Hematopoietic multipotent progenitor cell treated with erythropoietin and hydrocortisone succinate and interleukin-3 and kit ligand, for 8 days (in vitro differentiated cells): Measurements from ENCODE around the gene POU2AF3.

Source experiments
- DNase-seq: peaks from one replicate; pipeline ENCODE4 v3.0.0-alpha.2; 2015

The POU2AF3 gene

GRCh38 chr11:111329306-111330204 lies 31.2 kb downstream of the POU2AF3 start:
- DNase-seq: no peak

- DNase-seq: no peak
These were observed 32.0 kb downstream of the POU2AF3 start for GRCh38 chr11:111330234-111330893.

DNA sequence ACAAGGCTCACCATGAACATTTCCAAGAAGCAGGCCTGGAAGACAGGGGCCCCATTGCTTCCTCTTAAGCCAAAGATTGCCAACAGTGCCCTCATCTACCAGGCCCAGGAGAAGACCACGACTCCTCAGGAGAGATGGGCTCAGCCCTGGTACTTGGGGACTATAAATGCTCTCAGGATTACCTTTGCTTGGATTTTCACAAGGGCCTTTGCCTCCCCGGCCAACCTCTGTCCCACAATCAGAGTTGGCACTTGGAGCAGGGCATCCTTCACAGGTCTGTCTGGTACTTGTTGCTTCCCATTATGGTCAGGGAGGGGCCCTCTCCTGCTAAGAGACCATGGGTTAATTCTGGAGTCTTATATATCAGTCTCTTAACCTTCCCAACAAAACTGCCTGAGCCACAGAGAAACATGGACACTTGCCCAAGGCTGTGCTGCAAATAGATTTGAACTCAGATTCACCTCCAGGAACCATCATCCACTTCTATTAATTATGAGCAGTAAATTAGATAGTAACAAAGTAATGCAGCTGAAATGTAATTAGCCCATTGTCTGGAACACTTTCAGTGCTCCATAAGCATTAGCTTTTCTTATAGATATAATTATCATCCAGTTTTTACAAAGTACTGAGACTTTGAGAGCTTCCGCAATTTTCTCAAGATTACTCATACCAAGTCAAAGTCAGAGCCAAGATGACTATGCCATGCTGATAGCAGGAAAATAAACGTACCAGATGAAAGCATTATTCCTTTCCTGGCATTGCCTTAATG lies 33.5 kb downstream of the POU2AF3 start:
- no peak for DNase-seq

DNA sequence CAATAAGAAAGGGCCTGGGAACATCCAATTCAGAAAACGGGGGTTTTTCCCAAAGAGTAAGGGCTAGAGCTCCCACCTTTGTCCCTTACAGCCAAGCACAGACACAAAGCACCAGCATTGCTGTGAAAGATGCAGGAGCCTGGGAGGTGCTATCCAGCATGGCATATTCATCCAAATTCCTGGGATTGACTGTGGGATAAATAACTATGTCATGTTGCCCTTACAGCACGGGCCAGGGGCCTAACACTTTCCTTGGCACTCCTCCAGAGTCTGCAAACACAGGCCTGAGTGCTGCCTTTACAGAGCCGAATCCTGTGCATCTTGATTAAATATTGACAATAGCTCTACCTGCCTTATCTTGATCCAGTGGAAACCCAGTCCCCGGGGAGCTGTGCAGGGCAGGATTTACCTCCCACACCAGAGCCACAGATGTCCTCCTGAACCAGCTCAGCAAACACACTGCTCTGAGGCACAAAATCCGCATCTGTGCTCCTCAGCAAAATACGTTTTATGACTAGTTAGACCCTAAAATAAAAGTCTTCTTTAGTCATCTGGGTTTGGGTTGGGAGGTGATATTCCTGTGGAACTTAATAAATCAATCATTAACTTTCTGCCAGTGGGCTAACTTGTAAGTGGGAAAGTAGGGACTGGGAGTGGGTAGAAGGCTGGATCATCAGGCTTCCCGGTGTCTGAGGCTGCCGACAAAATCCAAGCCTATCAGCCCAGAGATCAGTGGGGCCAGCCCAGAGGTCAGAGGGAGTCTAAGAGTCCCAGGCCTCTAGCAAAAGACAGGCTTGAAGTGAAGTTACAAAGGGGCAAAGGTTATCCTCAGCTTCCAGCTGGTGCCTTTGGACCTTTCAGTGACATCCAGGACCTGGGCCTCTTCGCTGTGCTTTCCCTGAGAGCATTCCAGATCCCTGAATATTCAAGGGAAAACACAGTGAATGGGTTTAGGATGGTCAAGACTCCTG lies 36.5 kb downstream of the POU2AF3 start:
- no peak for DNase-seq

GRCh38 chr11:111335549-111335948 lies 37.2 kb downstream of the POU2AF3 start:
- DNase-seq: no peak

GRCh38 chr11:111336062-111336461 lies 37.7 kb downstream of the POU2AF3 start:
- no peak for DNase-seq

DNA sequence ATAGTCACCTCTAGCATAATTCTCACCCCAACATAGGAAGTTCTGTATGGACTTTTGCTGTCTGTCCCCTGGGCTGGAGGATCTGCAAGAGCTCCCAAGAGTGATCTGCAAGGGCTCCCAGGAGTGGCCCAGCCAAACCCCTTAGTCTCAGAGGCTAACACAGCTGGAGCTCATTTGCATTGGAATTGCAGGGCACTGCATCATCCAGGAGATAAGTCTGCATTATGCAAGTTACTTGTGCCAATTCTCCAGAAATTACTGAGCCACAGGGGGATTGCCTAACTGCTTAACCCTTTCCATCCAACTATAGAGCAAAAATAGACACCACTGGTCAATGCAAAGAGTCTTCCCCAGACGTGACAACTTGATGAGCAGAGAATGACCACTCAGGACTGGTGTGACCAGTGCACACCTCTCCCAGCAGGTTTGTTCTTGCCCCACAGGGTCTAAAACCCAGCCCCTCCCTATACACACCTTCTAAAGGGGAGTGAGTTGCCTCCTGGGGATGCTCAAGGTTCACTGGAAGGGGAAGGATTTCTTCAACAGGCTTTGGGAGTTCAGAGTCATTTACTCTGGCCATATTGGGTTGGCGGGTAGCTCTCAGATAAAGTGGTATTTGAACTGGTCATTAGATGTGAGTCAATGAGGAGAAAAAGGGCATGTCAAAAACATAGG lies 38.4 kb downstream of the POU2AF3 start:
- DNase-seq: no peak

DNA sequence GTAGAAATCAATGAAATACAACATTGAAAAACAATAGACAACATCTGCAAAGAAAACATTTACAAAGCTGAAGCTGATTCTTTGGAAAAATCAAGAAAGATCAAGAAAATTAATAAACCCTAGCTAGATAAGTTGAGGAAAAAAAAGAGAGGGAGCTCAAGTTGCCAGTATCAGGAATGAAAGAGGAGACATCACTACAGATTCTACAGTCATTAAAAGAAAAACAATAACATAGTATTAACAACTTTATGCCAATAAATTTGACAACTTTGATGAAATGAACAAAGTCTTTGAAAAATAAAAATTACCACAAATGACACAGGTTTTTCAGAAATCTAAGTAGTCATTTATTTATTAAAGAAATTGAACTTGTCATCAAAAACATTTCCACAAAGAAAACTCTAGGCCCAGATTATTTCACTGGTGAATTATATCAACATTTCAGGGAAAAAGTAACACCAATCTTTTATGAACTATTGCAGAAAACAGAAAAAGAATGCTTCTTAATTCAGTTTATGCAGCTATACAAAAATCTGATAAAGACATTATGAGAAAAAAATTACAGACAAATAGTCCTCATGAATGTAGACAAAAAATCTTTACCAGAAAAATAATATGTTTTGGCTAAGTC lies 41.5 kb downstream of the POU2AF3 start:
- no peak for DNase-seq

DNA sequence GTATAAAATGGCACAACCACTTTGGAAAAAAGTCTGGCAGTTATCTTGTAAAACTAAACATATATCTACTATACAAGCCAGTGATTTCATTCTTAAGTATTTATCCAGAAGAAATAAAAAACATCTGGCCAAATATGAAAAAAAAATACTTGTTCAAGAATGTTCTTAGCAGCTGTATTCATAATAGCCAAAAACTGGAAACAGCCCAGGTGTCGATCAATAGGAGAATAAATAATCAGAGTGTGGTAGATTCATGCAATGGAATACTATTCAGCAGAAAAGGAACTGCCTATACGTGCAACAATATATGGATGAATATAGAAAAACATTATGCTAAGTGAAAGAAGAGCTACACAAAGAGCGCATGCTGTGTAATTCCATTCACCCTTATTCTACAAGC lies 44.0 kb downstream of the POU2AF3 start:
- DNase-seq: no peak

- no peak for DNase-seq
These were observed 45.7 kb downstream of the POU2AF3 start for GRCh38 chr11:111344032-111344431.

DNA sequence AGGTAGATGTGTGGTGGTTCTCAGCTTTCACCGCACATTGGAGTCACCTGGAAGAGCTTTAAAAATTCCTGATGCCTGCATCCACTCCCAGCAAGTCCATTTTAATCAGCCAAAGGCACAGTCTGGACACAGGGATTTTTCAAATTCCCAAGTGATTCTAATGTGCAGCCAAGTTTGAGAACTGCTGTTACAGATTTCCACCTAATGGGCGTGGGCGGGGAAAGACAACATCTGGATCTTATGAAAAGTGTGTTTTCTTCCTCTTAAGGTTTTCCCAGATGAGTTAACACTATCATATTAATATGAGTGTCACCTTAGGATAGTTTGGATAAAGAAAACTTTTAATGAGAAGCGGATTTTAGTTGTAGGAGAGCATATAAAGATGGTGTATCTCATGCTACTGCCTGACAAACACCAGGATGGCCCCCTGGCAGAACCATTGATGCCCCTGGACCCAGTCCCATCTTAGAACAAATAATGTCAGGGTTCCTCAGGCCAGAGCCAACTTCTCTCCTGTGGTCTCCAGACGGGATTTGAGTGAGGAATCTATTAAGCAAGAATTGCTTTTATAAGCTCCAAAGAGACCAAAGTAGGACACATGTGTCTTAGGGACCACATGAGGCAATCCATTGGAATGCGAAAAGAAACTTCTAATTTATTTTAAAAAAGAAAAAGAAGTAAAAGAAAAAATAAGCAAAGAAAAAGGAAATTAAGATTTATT lies 48.8 kb downstream of the POU2AF3 start:
- no peak for DNase-seq

GRCh38 chr11:111347723-111348115 lies 49.4 kb downstream of the POU2AF3 start:
- DNase-seq: no peak

GRCh38 chr11:111348147-111348546 lies 49.8 kb downstream of the POU2AF3 start:
- DNase-seq: no peak

DNA sequence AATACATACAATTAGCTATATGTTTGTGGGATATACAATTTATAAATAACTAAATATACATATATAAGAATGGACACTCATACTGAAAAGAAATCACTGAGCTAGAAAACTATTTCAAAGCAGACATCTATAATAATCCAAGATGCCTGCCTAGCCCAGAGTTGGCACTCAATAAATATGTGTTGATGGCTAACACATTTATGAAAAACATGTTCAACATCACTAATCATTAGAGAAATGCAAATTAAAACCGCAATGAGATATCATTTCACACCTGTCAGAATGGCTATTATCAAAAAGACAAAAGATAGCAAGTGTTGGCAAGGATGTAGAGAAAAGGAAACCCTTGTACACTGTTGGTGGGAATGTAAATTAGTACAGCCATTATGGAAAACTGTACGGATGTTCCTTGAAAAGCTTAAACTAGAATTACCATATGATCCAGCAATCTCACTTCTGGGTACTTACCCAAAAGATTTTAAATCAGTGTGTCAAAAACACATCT lies 50.9 kb downstream of the POU2AF3 start:
- DNase-seq: no peak

DNA sequence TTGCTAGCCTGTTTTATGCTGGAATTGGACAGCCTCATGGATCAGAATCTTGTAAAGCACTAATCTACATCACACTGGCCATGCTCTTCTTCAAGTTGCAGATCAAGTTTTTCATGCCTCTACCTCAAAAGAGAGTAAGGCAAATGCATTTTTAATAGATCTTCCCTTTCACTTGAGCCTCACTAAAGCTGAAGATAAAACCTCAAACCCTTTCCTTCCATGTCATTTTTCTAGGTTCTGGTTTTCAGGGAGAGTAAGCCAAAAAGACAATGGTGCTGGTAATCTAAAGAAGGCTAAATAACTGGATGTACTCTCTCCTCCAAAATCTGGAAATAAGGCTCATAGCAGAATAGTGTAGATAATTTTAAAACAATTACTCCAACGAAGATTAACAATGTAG lies 52.5 kb downstream of the POU2AF3 start:
- no peak for DNase-seq

- DNase-seq: no peak
These were observed 53.2 kb downstream of the POU2AF3 start for GRCh38 chr11:111351374-111352055.

DNA sequence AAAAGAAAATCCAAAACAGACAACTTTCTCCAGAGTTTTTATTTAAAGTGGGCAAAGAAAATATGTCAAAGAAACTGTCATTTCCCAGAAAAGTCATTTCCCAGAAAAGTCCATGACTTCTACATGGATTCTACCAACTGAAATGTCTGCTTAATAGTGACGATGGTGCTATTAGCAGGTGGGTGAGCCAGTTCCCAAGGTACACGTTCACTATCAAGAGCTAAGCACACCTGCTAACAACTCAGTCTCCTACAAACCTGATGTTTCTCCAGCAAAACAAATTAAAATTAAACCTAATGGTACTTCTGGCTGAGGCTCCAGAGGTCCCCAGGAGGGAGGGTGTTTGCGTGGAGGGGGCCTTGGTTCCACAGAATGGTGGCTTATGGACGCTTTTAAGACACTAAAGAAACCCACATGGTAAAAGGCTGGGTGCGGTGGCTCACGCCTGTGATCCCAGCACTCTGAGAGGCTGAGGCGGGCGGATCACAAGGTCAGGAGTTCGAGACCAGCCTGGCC lies 53.9 kb downstream of the POU2AF3 start:
- no peak for DNase-seq

DNA sequence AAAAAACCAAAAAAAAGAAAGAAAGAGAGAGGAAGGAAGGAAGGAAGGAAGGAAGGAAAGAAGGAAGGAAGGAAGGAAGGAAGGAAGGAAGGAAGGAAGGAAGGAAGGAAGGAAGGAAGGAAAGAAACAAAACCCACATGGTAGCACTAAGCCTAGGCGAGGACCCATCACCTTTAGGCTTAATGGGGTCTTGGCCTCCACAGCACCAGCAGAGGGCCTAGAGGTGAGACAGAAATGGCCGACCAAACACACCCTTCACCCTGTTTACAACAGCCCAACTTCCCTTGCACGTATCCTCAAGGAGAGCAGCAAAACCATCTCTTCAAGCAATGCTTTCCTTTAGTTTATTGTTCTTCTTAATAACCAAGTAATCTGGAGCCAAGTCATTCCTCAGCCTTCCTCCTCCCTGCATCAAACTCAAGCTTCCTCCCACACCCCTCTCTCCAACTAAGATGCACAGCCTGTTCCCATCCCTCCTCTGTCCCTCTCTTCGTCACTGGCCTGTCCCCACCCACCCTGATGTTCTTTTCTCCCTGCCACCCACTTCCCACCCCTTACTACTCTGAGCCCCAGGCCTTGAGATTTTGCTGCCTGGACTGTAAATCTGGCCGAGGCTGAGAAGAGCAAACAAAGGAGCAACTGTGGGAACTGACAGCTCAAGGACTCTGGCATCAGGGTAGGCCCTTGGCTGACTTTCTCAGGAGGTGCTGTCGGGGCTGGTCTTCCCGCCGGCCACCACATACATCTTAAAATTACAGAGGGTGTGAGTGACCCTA lies 54.8 kb downstream of the POU2AF3 start:
- no peak for DNase-seq
